ENCODE results near the gene SDK1.

SDK1 gene

DNA sequence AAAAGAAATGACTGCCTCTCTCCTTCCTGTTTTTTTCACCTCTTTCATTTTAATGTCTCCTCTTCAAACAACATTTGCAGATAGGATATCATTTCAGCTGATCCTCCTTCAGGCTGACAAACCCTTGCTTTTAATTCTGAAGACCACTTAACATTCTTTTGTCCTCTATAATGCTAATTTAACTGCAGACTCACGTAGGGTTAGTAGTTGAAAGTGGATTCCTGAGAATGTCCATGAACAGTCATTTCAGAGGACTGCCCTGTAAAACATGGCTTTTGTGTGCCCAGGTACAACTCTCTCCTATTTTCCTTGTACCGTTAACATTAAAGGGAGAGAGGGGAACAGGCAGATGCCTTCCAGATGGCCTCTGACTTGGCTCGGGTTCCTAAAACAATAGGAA, 524.4 kb downstream of the SDK1 start:
- TF ChIP-seq, protein P1, sequence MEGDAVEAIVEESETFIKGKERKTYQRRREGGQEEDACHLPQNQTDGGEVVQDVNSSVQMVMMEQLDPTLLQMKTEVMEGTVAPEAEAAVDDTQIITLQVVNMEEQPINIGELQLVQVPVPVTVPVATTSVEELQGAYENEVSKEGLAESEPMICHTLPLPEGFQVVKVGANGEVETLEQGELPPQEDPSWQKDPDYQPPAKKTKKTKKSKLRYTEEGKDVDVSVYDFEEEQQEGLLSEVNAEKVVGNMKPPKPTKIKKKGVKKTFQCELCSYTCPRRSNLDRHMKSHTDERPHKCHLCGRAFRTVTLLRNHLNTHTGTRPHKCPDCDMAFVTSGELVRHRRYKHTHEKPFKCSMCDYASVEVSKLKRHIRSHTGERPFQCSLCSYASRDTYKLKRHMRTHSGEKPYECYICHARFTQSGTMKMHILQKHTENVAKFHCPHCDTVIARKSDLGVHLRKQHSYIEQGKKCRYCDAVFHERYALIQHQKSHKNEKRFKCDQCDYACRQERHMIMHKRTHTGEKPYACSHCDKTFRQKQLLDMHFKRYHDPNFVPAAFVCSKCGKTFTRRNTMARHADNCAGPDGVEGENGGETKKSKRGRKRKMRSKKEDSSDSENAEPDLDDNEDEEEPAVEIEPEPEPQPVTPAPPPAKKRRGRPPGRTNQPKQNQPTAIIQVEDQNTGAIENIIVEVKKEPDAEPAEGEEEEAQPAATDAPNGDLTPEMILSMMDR (IDR thresholded peaks at IDR 0.05): no peak
- H3K36me3 ChIP-seq: no peaks in the 10 kb centered on the region
- H3K27ac ChIP-seq: no peak overlapping the region
- no peaks in the 10 kb centered on the region for H3K27me3 ChIP-seq
- no peak overlapping the region for H3K4me3 ChIP-seq (ENCODE audit: low read depth in 1 of 2, low read length in 1 of 2)
- no peaks in the 10 kb centered on the region for H3K4me1 ChIP-seq (ENCODE audit: control insufficient read depth in 1 of 2, insufficient read depth in 1 of 2, low read depth in 1 of 2, low read length in 1 of 2)
- no peaks in the 10 kb centered on the region for H3K9me3 ChIP-seq

DNA sequence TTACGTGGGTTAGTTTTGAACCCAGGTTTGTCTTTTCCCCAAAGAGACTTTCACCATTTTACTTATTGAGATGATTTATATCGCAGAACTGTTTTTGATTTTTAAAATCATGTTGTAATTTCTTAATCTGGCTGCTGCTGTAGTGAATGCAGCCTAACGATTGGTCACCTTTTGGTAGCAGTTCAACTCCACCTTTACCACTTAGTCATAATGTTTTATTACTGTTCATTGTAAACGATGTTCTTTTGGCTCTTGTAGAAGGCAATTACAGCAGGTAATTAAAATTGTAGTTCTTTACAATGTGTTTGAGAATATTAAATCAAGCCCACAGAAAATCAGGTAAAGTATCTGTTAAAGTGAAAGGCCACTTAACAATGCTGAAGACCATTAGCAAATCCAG, 531.1 kb downstream of the SDK1 start:
- H3K27ac ChIP-seq: no peak overlapping the region
- H3K4me3 ChIP-seq (ENCODE audit: low read depth in 1 of 2, low read length in 1 of 2): no peak overlapping the region
- no peaks in the 10 kb centered on the region for H3K9me3 ChIP-seq
- TF ChIP-seq, protein P1 (IDR thresholded peaks at IDR 0.05): no peak
- H3K4me1 ChIP-seq (ENCODE audit: control insufficient read depth in 1 of 2, insufficient read depth in 1 of 2, low read depth in 1 of 2, low read length in 1 of 2): no peaks in the 10 kb centered on the region
- H3K36me3 ChIP-seq: no peaks in the 10 kb centered on the region
- H3K27me3 ChIP-seq: no peaks in the 10 kb centered on the region

DNA sequence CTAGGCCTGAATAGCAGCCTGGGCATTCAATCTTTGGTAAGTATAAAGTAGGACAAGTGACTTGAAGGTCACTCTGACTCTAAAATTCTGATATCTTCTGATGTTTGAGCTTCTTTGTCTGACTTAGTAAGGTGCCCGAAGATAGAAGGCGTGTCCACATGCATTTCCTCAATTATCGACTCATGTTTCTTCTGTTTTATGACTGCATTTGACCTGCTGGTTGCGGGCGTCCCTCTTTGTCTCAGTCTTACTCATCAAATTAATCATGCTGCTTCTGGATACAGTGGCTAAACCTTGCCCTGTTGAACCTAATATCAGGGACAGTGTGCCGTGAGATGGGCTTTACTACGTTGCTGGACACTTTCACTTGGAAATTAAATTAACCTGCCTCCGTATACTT, 534.1 kb downstream of the SDK1 start:
- no peaks in the 10 kb centered on the region for H3K9me3 ChIP-seq
- H3K36me3 ChIP-seq: no peaks in the 10 kb centered on the region
- no peaks in the 10 kb centered on the region for H3K4me1 ChIP-seq (ENCODE audit: control insufficient read depth in 1 of 2, insufficient read depth in 1 of 2, low read depth in 1 of 2, low read length in 1 of 2)
- TF ChIP-seq, protein P1 (IDR thresholded peaks at IDR 0.05): no peak
- H3K27ac ChIP-seq: no peak overlapping the region
- H3K4me3 ChIP-seq (ENCODE audit: low read depth in 1 of 2, low read length in 1 of 2): no peak overlapping the region
- no peaks in the 10 kb centered on the region for H3K27me3 ChIP-seq

DNA sequence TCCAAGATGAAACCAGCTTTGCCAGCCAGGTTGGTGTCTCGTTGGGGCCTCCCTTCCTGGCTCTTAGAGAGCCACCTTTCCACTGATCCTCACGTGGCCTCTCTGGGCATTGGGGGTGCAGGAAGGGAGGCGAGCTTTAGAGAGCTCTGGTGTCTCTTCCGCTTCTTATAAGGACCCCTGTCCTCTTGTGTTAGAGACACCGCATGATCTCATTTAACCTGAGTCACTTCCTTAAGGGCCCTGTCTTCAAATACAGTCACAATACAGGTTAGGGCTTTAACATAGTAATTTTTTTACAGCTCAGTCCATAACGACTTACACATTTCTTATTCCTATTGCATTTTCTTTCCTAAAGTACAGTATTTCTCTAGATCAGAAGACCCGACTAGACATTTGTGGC, 535.8 kb downstream of the SDK1 start:
- TF ChIP-seq, protein P1 (IDR thresholded peaks at IDR 0.05): no peak
- Histone ChIP-seq H3K4me3 (ENCODE audit: low read depth in 1 of 2, low read length in 1 of 2) (no peak overlapping the region), H3K27ac (no peak overlapping the region), H3K36me3 (no peaks in the 10 kb centered on the region), H3K27me3 (no peaks in the 10 kb centered on the region), H3K9me3 (no peaks in the 10 kb centered on the region), H3K4me1 (ENCODE audit: control insufficient read depth in 1 of 2, insufficient read depth in 1 of 2, low read depth in 1 of 2, low read length in 1 of 2) (no peaks in the 10 kb centered on the region)

DNA sequence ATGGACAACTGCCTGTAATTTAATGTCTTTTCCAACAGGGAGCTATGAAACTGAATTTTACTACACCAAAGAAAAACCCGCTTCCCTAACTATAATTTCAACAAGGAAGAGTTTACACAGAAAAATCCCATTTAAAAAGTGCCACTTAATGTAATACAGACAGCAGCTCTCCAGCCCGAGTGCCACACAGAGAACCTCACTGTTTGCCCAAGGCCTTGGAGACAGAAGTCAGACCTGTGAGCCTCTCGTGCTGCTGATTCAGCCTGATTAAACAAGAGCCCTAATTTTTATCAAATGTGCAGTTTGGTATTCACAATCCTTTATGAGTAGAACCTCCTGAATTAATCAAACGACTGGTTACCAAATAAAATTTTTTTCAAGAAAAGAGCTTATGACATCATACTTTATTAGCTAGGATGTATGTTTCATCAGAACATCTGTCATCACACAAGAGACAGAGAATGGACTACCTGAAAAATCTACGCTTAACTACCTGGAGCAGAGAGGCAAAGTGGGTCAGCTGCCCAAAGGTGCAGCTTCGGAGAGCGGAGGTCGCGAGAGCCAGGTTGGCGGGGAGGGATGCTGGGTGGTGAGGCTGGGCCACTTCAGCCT, 543.6 kb downstream of the SDK1 start:
- H3K4me1 ChIP-seq (ENCODE audit: control insufficient read depth in 1 of 2, insufficient read depth in 1 of 2, low read depth in 1 of 2, low read length in 1 of 2): no peaks in the 10 kb centered on the region

More for the DNA sequence above, 543.6 kb downstream of the SDK1 start:
- Histone ChIP-seq H3K27ac (no peak overlapping the region), H3K4me3 (ENCODE audit: low read depth in 1 of 2, low read length in 1 of 2) (no peak overlapping the region), H3K36me3 (no peaks in the 10 kb centered on the region), H3K27me3 (no peaks in the 10 kb centered on the region), H3K9me3 (no peaks in the 10 kb centered on the region)
- TF ChIP-seq, protein P1 (IDR thresholded peaks at IDR 0.05): no peak
